ENCODE data around the gene INTS1. TPM values are rescaled to one million over a fixed set of nuclear protein-coding genes. Genes with fewer than 3 reads are reported as not detected.

INTS1 gene
- total RNA-seq, 4 donors from 2014 or later = 44.3 to 108 (median 78.8) TPM

DNA sequence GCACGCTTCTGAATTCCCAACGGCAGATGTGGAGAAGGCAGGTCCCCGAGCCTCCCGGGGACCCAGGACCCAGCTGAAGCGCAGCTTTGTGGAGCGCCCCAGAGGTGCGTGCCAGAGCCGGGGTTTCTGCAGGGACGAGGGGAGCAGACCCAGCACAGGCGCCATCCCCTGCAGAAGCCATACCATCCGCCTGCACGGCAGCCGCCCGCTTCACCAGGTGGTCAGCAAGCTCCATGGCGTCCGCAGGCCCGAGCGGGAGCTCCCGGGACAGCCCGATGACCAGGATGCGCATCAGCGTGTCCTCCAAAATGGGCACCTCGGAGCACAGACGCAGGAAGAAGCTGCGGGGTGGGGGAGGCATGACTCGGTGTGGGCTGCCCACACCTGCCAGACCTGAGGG lies 10.6 kb downstream of the INTS1 start:
- no peaks in the 10 kb centered on the region for H3K9me3 ChIP-seq
- no peak overlapping the region for H3K4me3 ChIP-seq
- intact Hi-C loops (cut with DNase I; ENCODE audit: low total_unique reads) = no loop called here
- DNase-seq (no peak), ATAC-seq (no peak)
- H3K27ac ChIP-seq = no peak overlapping the region
- in situ Hi-C loops (cut with MboI; ENCODE audit: low sequenced_read_pairs in 4 of 4) = no loop called here
- no peaks in the 10 kb centered on the region for H3K27me3 ChIP-seq
- TF ChIP-seq POLR2A (IDR thresholded peaks at IDR 0.05) = no peak
- TF ChIP-seq, protein P1, sequence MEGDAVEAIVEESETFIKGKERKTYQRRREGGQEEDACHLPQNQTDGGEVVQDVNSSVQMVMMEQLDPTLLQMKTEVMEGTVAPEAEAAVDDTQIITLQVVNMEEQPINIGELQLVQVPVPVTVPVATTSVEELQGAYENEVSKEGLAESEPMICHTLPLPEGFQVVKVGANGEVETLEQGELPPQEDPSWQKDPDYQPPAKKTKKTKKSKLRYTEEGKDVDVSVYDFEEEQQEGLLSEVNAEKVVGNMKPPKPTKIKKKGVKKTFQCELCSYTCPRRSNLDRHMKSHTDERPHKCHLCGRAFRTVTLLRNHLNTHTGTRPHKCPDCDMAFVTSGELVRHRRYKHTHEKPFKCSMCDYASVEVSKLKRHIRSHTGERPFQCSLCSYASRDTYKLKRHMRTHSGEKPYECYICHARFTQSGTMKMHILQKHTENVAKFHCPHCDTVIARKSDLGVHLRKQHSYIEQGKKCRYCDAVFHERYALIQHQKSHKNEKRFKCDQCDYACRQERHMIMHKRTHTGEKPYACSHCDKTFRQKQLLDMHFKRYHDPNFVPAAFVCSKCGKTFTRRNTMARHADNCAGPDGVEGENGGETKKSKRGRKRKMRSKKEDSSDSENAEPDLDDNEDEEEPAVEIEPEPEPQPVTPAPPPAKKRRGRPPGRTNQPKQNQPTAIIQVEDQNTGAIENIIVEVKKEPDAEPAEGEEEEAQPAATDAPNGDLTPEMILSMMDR (IDR thresholded peaks at IDR 0.05 in 4 of 5, conservative IDR thresholded peaks at IDR 0.05 in 1 of 5) = no peak
- no peaks in the 10 kb centered on the region for H3K4me1 ChIP-seq
- peaks cover 0 to 86% of the 10 kb centered on the region in 2 donors for H3K36me3 ChIP-seq

DNA sequence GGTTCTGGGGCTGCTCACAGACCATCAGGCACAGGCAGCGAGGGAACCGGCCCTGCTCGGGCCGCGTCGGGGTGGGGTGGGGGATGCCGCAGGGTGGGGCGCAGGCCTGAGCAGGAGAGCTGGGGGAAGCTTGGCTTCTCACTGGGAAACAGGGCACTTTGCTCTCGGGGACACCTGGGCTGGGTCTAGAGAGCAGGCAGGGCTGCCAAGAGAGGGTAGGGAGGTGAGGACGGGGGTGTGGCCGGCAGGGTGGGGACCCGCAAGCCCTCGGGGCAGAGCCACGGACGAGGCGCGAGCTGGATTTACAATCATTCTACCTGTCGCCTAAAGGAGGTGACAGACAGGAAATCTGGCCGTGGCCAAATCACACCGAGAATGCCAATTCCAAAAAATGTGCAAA lies 11.1 kb downstream of the INTS1 start:
- in situ Hi-C loops (cut with MboI; ENCODE audit: low sequenced_read_pairs in 4 of 4) (no loop called here), intact Hi-C loops (cut with DNase I; ENCODE audit: low total_unique reads) (no loop called here)
- Histone ChIP-seq H3K9me3 (no peaks in the 10 kb centered on the region), H3K4me1 (no peaks in the 10 kb centered on the region), H3K27me3 (no peaks in the 10 kb centered on the region), H3K27ac (no peak overlapping the region), H3K36me3 (peaks cover 0 to 85% of the 10 kb centered on the region in 2 donors), H3K4me3 (no peak overlapping the region)
- ATAC-seq (no peak), DNase-seq (no peak)
- TF ChIP-seq POLR2A (IDR thresholded peaks at IDR 0.05) = no peak
- TF ChIP-seq, protein P1 (IDR thresholded peaks at IDR 0.05 in 4 of 5, conservative IDR thresholded peaks at IDR 0.05 in 1 of 5) = no peak

DNA sequence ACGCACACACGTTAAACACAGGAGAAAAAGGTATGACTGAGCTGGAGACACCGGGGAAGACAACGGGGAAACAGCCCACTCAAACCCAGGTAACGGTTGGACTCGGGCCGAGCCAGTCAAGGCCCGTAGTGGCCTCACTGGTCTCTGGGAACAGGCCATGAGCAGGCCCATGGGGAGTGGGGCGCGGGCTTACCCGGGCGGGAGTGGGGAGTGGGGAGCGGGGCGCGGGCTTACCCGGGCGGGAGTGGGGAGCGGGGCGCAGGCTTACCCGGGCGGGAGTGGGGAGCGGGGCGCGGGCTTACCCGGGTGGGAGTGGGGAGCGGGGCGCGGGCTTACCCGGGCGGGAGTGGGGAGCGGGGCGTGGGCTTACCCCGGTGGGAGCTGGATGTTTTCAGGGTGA lies 11.5 kb downstream of the INTS1 start:
- in situ Hi-C loops (cut with MboI; ENCODE audit: low sequenced_read_pairs in 4 of 4) = no loop called here
- DNase-seq = no peak
- Histone ChIP-seq H3K9me3 (no peaks in the 10 kb centered on the region), H3K27me3 (no peaks in the 10 kb centered on the region), H3K4me1 (no peaks in the 10 kb centered on the region), H3K36me3 (peaks cover 0 to 85% of the 10 kb centered on the region in 2 donors), H3K27ac (no peak overlapping the region), H3K4me3 (no peak overlapping the region)
- intact Hi-C loops (cut with DNase I; ENCODE audit: low total_unique reads) = no loop called here
- TF ChIP-seq POLR2A (IDR thresholded peaks at IDR 0.05) = no peak
- TF ChIP-seq, protein P1 (IDR thresholded peaks at IDR 0.05 in 4 of 5, conservative IDR thresholded peaks at IDR 0.05 in 1 of 5) = no peak
- no peak for ATAC-seq

DNA sequence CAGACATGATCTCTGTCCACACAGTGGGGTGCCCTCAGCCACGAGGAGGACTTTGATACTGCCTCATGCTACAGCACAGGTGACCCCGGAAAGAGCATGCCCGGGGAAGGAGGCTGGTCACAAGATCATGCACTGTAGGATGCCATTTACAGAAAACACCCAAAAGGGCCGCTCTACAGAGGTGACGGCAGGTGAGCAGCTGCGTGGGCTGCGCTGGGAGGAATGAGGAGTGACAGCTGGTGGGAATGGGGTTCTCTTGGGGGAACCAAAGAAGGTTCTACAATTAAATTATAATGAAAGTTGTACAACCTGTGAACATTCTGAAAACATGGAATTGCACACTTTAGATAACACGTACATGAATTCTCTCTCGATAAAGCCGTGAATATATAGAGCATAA lies 12.0 kb downstream of the INTS1 start:
- Histone ChIP-seq H3K27ac (no peak overlapping the region), H3K4me3 (no peak overlapping the region), H3K9me3 (no peaks in the 10 kb centered on the region), H3K27me3 (no peaks in the 10 kb centered on the region), H3K4me1 (no peaks in the 10 kb centered on the region), H3K36me3 (peaks cover 0 to 87% of the 10 kb centered on the region in 2 donors)
- in situ Hi-C loops (cut with MboI; ENCODE audit: low sequenced_read_pairs in 4 of 4) (no loop called here), intact Hi-C loops (cut with DNase I; ENCODE audit: low total_unique reads) (no loop called here)
- TF ChIP-seq POLR2A (IDR thresholded peaks at IDR 0.05) = no peak
- TF ChIP-seq, protein P1 (IDR thresholded peaks at IDR 0.05 in 4 of 5, conservative IDR thresholded peaks at IDR 0.05 in 1 of 5) = no peak
- ATAC-seq (no peak), DNase-seq (no peak)

DNA sequence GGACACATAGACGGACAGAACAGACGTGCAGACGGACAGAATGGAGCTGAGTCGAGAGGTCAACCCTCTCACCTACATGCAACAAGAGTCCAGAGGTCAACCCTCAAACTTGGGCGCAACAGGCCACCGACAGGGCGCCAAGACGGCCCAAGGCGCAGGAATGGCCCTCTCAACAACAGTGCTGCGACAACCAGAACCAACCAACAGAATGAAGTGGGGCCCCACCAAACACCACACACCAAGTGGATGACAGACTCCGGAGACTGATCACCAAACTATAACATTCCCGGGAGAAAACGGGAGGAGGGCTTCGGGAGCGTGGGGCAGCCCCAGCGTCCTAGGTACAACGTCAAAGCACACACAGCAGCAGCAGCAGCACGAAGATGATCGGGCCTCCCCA lies 13.4 kb downstream of the INTS1 start:
- Histone ChIP-seq H3K27ac (no peak overlapping the region), H3K4me3 (no peak overlapping the region), H3K36me3 (peaks cover 0 to 88% of the 10 kb centered on the region in 2 donors), H3K9me3 (no peaks in the 10 kb centered on the region), H3K27me3 (no peaks in the 10 kb centered on the region), H3K4me1 (no peaks in the 10 kb centered on the region)
- TF ChIP-seq, protein P1 (IDR thresholded peaks at IDR 0.05 in 4 of 5, conservative IDR thresholded peaks at IDR 0.05 in 1 of 5) = no peak
- no peak for TF ChIP-seq POLR2A (IDR thresholded peaks at IDR 0.05)
- no peak for DNase-seq
- in situ Hi-C loops (cut with MboI; ENCODE audit: low sequenced_read_pairs in 4 of 4) (no loop called here), intact Hi-C loops (cut with DNase I; ENCODE audit: low total_unique reads) (no loop called here)
- ATAC-seq = no peak

Measured in gastrocnemius medialis (tissue), 4 donors.